ENCODE results near the gene FABP7.
"Not testable (repeated sequence)": the region's sequence is repeated elsewhere in the genome, so short reads cannot be mapped to it uniquely, and the experiment has no call there.

FABP7 gene

DNA sequence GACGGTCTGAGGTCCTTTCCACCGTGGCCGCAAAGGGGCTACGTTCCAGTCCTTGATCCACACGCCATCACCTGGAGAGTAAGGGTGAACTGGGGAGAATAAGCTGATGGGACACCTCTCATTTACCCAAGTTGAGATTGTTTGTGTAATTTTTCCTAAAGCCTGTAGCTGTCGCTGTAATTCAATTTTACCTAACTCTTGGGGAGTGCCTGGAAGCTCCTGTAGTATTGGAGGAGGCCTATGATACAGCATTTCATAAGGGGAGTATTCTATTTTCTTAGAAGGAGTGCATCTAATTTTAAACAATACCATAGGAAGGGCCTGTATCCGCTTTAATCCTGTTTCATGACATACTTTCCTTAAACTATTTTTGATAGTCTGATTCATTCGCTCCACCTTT is 35.3 kb upstream of the FABP7 start:
- not testable (repeated sequence) for H3K4me1 ChIP-seq (ENCODE audit: control insufficient read depth in 5 of 5, insufficient read depth in 5 of 5, low read length in 5 of 5); H3K9me3 ChIP-seq (ENCODE audit: control insufficient read depth in 5 of 5, low read length in 5 of 5); H3K36me3 ChIP-seq (ENCODE audit: control insufficient read depth in 5 of 5, insufficient read depth in 5 of 5, low read length in 5 of 5); H3K27me3 ChIP-seq (ENCODE audit: control insufficient read depth in 5 of 5, insufficient read depth in 4 of 5, low read length in 5 of 5); H3K9ac ChIP-seq (ENCODE audit: low read length in 5 of 5); H3K4me3 ChIP-seq (ENCODE audit: low read depth in 1 of 5, low read length in 5 of 5); H3K27ac ChIP-seq (ENCODE audit: low read depth, low read length)

DNA sequence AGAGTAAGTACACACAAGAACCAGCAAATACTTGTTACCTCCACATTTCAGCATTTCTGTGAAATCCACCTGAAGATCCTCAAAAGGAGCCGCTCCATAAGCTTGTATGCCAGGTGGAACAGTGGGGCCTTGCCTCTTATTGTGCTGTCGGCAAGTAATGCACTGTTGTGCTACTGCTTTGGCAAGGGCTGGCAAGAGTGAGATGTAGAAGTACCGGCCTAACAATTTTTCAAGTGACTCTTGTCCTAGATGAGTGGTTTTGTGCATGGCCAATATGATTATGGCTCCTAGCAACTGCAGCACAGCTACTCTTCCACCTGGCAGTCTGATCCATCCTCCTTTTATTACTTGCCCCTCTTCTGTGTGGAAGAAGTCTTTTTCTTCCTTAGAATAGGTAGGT is 34.7 kb upstream of the FABP7 start:
- H3K4me3 ChIP-seq (ENCODE audit: low read depth in 1 of 5, low read length in 5 of 5); H3K36me3 ChIP-seq (ENCODE audit: control insufficient read depth in 5 of 5, insufficient read depth in 5 of 5, low read length in 5 of 5); H3K27me3 ChIP-seq (ENCODE audit: control insufficient read depth in 5 of 5, insufficient read depth in 4 of 5, low read length in 5 of 5); H3K9ac ChIP-seq (ENCODE audit: low read length in 5 of 5); H3K27ac ChIP-seq (ENCODE audit: low read depth, low read length); H3K9me3 ChIP-seq (ENCODE audit: control insufficient read depth in 5 of 5, low read length in 5 of 5); H3K4me1 ChIP-seq (ENCODE audit: control insufficient read depth in 5 of 5, insufficient read depth in 5 of 5, low read length in 5 of 5): not testable (repeated sequence)

DNA sequence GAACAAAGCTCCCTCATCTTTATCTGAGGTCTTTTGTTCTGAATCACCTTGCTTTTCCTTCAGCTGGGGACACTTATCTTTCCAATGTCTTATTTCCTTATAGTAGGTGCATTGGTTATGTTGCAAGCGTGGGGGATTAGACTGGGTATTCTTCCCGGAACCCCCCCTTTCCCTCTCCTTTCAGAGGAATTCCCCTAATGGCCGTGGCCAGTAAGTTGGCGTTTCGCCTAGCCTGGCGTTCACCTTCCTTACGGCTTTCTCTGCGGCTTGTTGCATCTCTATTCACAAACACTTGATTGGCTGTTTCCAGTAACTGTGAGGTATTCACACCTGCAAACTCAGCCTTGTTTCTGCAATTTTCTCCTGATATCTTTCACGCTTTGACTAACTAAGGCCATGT is 32.8 kb upstream of the FABP7 start:
- Histone ChIP-seq H3K36me3 (ENCODE audit: control insufficient read depth in 5 of 5, insufficient read depth in 5 of 5, low read length in 5 of 5) (no peaks in the 10 kb centered on the region), H3K9ac (ENCODE audit: low read length in 5 of 5) (no peak overlapping the region), H3K9me3 (ENCODE audit: control insufficient read depth in 5 of 5, low read length in 5 of 5) (no peaks in the 10 kb centered on the region), H3K4me1 (ENCODE audit: control insufficient read depth in 5 of 5, insufficient read depth in 5 of 5, low read length in 5 of 5) (no peaks in the 10 kb centered on the region), H3K27ac (ENCODE audit: low read depth, low read length) (no peak overlapping the region), H3K4me3 (ENCODE audit: low read depth in 1 of 5, low read length in 5 of 5) (no peak overlapping the region), H3K27me3 (ENCODE audit: control insufficient read depth in 5 of 5, insufficient read depth in 4 of 5, low read length in 5 of 5) (no peaks in the 10 kb centered on the region)

DNA sequence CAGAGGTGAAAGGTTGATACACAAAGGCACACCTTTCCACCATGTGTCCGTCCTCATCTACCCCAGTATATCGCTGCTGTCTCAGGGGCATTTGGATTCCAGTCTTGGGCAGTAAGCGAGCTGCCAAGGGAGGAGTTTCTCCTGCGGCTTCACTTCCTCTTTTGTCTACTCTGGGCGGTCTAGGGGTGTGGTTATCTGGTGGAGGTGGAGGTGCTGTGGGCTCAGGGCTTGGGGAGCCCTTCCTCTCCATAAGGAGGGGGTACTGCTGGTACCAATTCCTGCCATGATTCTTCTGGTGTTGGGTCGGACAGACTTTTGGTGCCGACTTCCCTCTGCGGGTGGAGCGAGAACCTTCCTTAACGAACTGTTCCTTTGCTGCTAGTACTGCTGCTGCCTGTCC is 31.9 kb upstream of the FABP7 start:
- no peak overlapping the region for H3K4me3 ChIP-seq (ENCODE audit: low read depth in 1 of 5, low read length in 5 of 5)
- H3K9me3 ChIP-seq (ENCODE audit: control insufficient read depth in 5 of 5, low read length in 5 of 5): no peaks in the 10 kb centered on the region
- H3K36me3 ChIP-seq (ENCODE audit: control insufficient read depth in 5 of 5, insufficient read depth in 5 of 5, low read length in 5 of 5): no peaks in the 10 kb centered on the region
- H3K4me1 ChIP-seq (ENCODE audit: control insufficient read depth in 5 of 5, insufficient read depth in 5 of 5, low read length in 5 of 5): no peaks in the 10 kb centered on the region
- no peaks in the 10 kb centered on the region for H3K27me3 ChIP-seq (ENCODE audit: control insufficient read depth in 5 of 5, insufficient read depth in 4 of 5, low read length in 5 of 5)
- no peak overlapping the region for H3K9ac ChIP-seq (ENCODE audit: low read length in 5 of 5)
- no peak overlapping the region for H3K27ac ChIP-seq (ENCODE audit: low read depth, low read length)

DNA sequence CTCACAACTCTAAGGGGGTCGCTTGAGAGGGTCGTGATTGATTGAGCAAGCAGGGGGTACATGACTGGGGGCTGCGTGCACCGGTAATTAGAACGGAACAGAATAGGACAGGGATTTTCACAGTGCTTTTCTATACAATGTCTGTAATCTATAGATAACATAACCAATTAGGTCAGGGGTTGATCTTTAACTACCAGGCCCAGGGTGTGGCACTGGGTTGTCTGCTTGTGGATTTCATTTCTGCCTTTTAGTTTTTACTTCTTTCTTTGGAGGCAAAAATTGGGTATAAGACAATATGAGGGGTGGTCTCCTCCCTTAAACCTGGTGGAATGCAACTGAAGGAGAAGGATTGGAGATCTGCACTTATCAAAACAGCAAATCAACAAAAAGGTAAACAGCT is 30.6 kb upstream of the FABP7 start:
- H3K4me1 ChIP-seq (ENCODE audit: control insufficient read depth in 5 of 5, insufficient read depth in 5 of 5, low read length in 5 of 5); H3K27me3 ChIP-seq (ENCODE audit: control insufficient read depth in 5 of 5, insufficient read depth in 4 of 5, low read length in 5 of 5); H3K9ac ChIP-seq (ENCODE audit: low read length in 5 of 5); H3K27ac ChIP-seq (ENCODE audit: low read depth, low read length); H3K9me3 ChIP-seq (ENCODE audit: control insufficient read depth in 5 of 5, low read length in 5 of 5); H3K36me3 ChIP-seq (ENCODE audit: control insufficient read depth in 5 of 5, insufficient read depth in 5 of 5, low read length in 5 of 5); H3K4me3 ChIP-seq (ENCODE audit: low read depth in 1 of 5, low read length in 5 of 5): not testable (repeated sequence)

GRCh38 chr6:122749451-122750050 is 30.0 kb upstream of the FABP7 start:
- Histone ChIP-seq H3K36me3 (ENCODE audit: control insufficient read depth in 5 of 5, insufficient read depth in 5 of 5, low read length in 5 of 5) (no peaks in the 10 kb centered on the region), H3K9me3 (ENCODE audit: control insufficient read depth in 5 of 5, low read length in 5 of 5) (no peaks in the 10 kb centered on the region), H3K27ac (ENCODE audit: low read depth, low read length) (no peak overlapping the region), H3K4me1 (ENCODE audit: control insufficient read depth in 5 of 5, insufficient read depth in 5 of 5, low read length in 5 of 5) (peaks cover 0 to 5% (median 0%) of the 10 kb centered on the region in 5 donors), H3K4me3 (ENCODE audit: low read depth in 1 of 5, low read length in 5 of 5) (no peak overlapping the region), H3K27me3 (ENCODE audit: control insufficient read depth in 5 of 5, insufficient read depth in 4 of 5, low read length in 5 of 5) (no peaks in the 10 kb centered on the region), H3K9ac (ENCODE audit: low read length in 5 of 5) (no peak overlapping the region)

DNA sequence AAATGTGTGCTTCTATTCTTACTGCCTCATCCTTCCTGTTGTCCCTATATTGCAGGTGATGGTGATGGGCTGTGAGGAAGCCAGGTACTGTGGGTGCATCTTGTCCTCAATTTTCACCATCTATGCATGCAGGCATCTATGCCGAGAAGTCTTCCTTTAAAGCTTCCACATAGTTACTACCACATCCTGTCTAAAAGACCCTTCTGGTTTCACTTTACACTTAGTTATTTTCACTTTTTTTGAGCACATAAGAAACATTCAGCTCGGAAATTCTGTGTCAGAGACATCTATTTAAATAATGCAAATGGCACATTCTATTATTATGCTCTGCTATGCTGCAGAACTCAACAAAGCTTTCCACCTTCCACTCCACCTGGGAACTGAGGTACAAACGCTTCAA is 28.2 kb upstream of the FABP7 start:
- H3K9me3 ChIP-seq (ENCODE audit: control insufficient read depth in 5 of 5, low read length in 5 of 5): no peaks in the 10 kb centered on the region
- no peaks in the 10 kb centered on the region for H3K27me3 ChIP-seq (ENCODE audit: control insufficient read depth in 5 of 5, insufficient read depth in 4 of 5, low read length in 5 of 5)
- H3K4me1 ChIP-seq (ENCODE audit: control insufficient read depth in 5 of 5, insufficient read depth in 5 of 5, low read length in 5 of 5): peaks cover 0 to 5% (median 0%) of the 10 kb centered on the region in 5 donors
- no peak overlapping the region for H3K9ac ChIP-seq (ENCODE audit: low read length in 5 of 5)
- H3K4me3 ChIP-seq (ENCODE audit: low read depth in 1 of 5, low read length in 5 of 5): no peak overlapping the region
- no peak overlapping the region for H3K27ac ChIP-seq (ENCODE audit: low read depth, low read length)
- H3K36me3 ChIP-seq (ENCODE audit: control insufficient read depth in 5 of 5, insufficient read depth in 5 of 5, low read length in 5 of 5): no peaks in the 10 kb centered on the region

- Histone ChIP-seq H3K4me3 (ENCODE audit: low read depth in 1 of 5, low read length in 5 of 5) (no peak overlapping the region), H3K27me3 (ENCODE audit: control insufficient read depth in 5 of 5, insufficient read depth in 4 of 5, low read length in 5 of 5) (no peaks in the 10 kb centered on the region), H3K9me3 (ENCODE audit: control insufficient read depth in 5 of 5, low read length in 5 of 5) (no peaks in the 10 kb centered on the region), H3K27ac (ENCODE audit: low read depth, low read length) (no peak overlapping the region), H3K36me3 (ENCODE audit: control insufficient read depth in 5 of 5, insufficient read depth in 5 of 5, low read length in 5 of 5) (no peaks in the 10 kb centered on the region), H3K4me1 (ENCODE audit: control insufficient read depth in 5 of 5, insufficient read depth in 5 of 5, low read length in 5 of 5) (peaks cover 0 to 5% (median 0%) of the 10 kb centered on the region in 5 donors), H3K9ac (ENCODE audit: low read length in 5 of 5) (no peak overlapping the region)
Observed at GRCh38 chr6:122752459-122752858, 27.1 kb upstream of the FABP7 start.

DNA sequence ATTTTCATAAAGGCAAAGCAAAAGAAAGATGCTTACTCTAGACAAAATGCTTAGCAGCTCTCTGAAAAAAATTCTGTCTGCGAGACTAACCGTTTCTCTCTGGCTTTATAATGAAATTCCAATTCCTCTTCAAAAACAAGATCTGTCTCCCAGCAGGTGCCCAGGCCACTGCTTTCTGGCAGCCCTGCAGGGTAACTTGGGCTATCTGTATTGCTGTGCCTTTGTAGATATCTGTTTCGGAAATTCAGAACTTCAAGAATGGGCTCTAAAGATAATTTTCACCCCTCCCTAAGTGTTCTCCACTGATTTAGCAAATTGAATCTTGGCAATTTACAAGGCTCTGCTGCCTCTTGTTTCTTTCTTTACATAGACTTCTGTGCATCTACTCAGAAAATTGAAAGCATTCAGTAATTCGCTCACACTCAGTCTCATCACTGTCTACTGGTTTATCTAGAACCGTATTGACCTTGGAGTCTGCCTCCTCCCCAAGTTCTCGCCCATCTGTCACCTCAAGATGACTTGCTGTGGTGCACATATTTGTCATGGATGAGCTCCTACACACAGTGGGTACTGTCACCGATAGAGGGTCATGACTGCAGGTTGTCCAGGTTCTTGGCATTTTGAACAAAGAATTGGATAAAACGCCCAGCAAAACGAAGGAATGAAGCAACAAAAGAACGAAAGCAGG is 26.4 kb upstream of the FABP7 start:
- Histone ChIP-seq H3K27ac (ENCODE audit: low read depth, low read length) (no peak overlapping the region), H3K36me3 (ENCODE audit: control insufficient read depth in 5 of 5, insufficient read depth in 5 of 5, low read length in 5 of 5) (no peaks in the 10 kb centered on the region), H3K9ac (ENCODE audit: low read length in 5 of 5) (no peak overlapping the region), H3K9me3 (ENCODE audit: control insufficient read depth in 5 of 5, low read length in 5 of 5) (no peaks in the 10 kb centered on the region), H3K4me3 (ENCODE audit: low read depth in 1 of 5, low read length in 5 of 5) (no peak overlapping the region), H3K4me1 (ENCODE audit: control insufficient read depth in 5 of 5, insufficient read depth in 5 of 5, low read length in 5 of 5) (peaks cover 0 to 5% (median 0%) of the 10 kb centered on the region in 5 donors), H3K27me3 (ENCODE audit: control insufficient read depth in 5 of 5, insufficient read depth in 4 of 5, low read length in 5 of 5) (no peaks in the 10 kb centered on the region)

- Histone ChIP-seq H3K27ac (ENCODE audit: low read depth, low read length) (no peak overlapping the region), H3K27me3 (ENCODE audit: control insufficient read depth in 5 of 5, insufficient read depth in 4 of 5, low read length in 5 of 5) (no peaks in the 10 kb centered on the region), H3K4me3 (ENCODE audit: low read depth in 1 of 5, low read length in 5 of 5) (peak overlapping the region in 3 of 5 donors; percentile 12 to 48 (median 32)), H3K9ac (ENCODE audit: low read length in 5 of 5) (no peak overlapping the region), H3K9me3 (ENCODE audit: control insufficient read depth in 5 of 5, low read length in 5 of 5) (no peaks in the 10 kb centered on the region), H3K4me1 (ENCODE audit: control insufficient read depth in 5 of 5, insufficient read depth in 5 of 5, low read length in 5 of 5) (peaks cover 0 to 5% (median 0%) of the 10 kb centered on the region in 5 donors), H3K36me3 (ENCODE audit: control insufficient read depth in 5 of 5, insufficient read depth in 5 of 5, low read length in 5 of 5) (no peaks in the 10 kb centered on the region)
Observed at GRCh38 chr6:122753688-122754056, 25.8 kb upstream of the FABP7 start.

Data from subcutaneous abdominal adipose tissue (tissue), 5 donors.